Small intestine (tissue), 16 donors: Measurements from ENCODE around the gene MPP7. TPM values are rescaled to one million over a fixed set of nuclear protein-coding genes. Genes with fewer than 3 reads are reported as not detected.
"Not testable (repeated sequence)": the region's sequence is repeated elsewhere in the genome, so short reads cannot be mapped to it uniquely, and the experiment has no call there.

Experiments used
- DNase-seq, 2 donors: peaks; one replicate each; pipeline versions ENCODE4 v3.0.0 to v3.0.0-alpha.2; 2013
- FAIRE-seq: peaks from 2 replicates; lab custom pipeline; 2012; peaks lifted over from hg19 to GRCh38; lab: Jason Lieb, UNC
- H3K27ac ChIP-seq, 3 donors: one replicate each; pipeline ENCODE4 v1.5.1; 2013; ENCODE audit warnings: low read length in 2 of 3, mild to moderate bottlenecking in 2 of 3, control low read depth in 1 of 3, inconsistent platforms in 1 of 3, low read depth in 1 of 3, moderate library complexity in 1 of 3
- H3K27me3 ChIP-seq, 3 donors: one replicate each; pipeline ENCODE4 v1.6.1; 2013; ENCODE audit warnings: low read length in 3 of 3, inconsistent platforms in 1 of 3; ENCODE audit not compliant: control insufficient read depth in 3 of 3, insufficient read depth in 3 of 3
- H3K36me3 ChIP-seq, 3 donors: one replicate each; pipeline ENCODE4 v1.6.1; 2013; ENCODE audit warnings: low read length in 3 of 3, inconsistent platforms in 1 of 3, low read depth in 1 of 3, mild to moderate bottlenecking in 1 of 3, moderate library complexity in 1 of 3; ENCODE audit not compliant: control insufficient read depth in 3 of 3, insufficient read depth in 2 of 3
- H3K4me1 ChIP-seq, 3 donors: one replicate each; pipeline ENCODE4 v1.6.1; 2013; ENCODE audit warnings: low read length in 2 of 3, inconsistent platforms in 1 of 3, low read depth in 1 of 3, mild to moderate bottlenecking in 1 of 3, moderate library complexity in 1 of 3; ENCODE audit not compliant: control insufficient read depth in 3 of 3, insufficient read depth in 2 of 3
- H3K4me3 ChIP-seq, 3 donors: one replicate each; pipeline ENCODE4 v1.5.1; 2013; ENCODE audit warnings: low read length in 3 of 3, control low read depth in 1 of 3, inconsistent platforms in 1 of 3, low read depth in 1 of 3, mild to moderate bottlenecking in 1 of 3, moderate library complexity in 1 of 3
- H3K9me3 ChIP-seq, 2 donors: one replicate each; pipeline ENCODE4 v1.6.1; 2013; ENCODE audit warnings: low read depth in 1 of 2, low read length in 1 of 2; ENCODE audit not compliant: control insufficient read depth in 2 of 2, insufficient read depth in 1 of 2
- WGBS, 3 donors: extraction: QIAGEN DNeasy Blood & Tissue Kit; methylation state at CpG; one replicate each; pipeline ENCODE4 v1.1.7; 2013; 5-methylcytosine and 5-hydroxymethylcytosine counted together
- long read RNA-seq, 10 donors: transcript quantifications; one replicate each; lab custom pipeline, GENCODE V29; 2026
- polyA plus RNA-seq, 4 donors: library from polyadenylated mRNA; stranded (reverse) in 3 of 4; unstranded in 1 of 4; fragments of 200-250 nt in 3 of 4; fragments of 120-200 nt in 1 of 4; gene quantifications; one replicate each; pipeline versions ENCODE4 v1.2.1 to v1.2.3, GENCODE V29; 2013
- donor health status: healthy with polysubstance abuse.
- donor health status: control.
- donor health status: control.
- donor health status: Bipolar disorder and iron deficiency.
- donor health status: healthy.

Gene MPP7
- polyA plus RNA-seq, result 10 to 100 TPM in 1 of 4 donors, 1 to 10 TPM in 3; 4.3 to 14.6 (median 5.9) TPM
- long read RNA-seq, donor 1, result 0 reads
- long read RNA-seq, donor 2, result 0 reads
- long read RNA-seq, donor 3, result 0 reads
- long read RNA-seq, donor 4, result 0 reads
- long read RNA-seq, donor 5, result 0 reads
- long read RNA-seq, donor 6, result 0 reads
- long read RNA-seq, donor 7, result 0 reads
- long read RNA-seq, donor 8, result 0 reads
- long read RNA-seq, donor 9, result 0 reads
- long read RNA-seq, donor 10, result 0 reads

- Histone ChIP-seq H3K27ac (peak within 1 kb of the TSS; percentile 78 to 97 (median 88)), H3K4me1 (peaks cover 0 to 4% (median 2%) of the 10 kb centered on the region in 3 donors), H3K4me3 (peak within 1 kb of the TSS; percentile 72 to 92 (median 81)), H3K36me3 (no peaks in the 10 kb centered on the region), H3K9me3 (no peaks in the 10 kb centered on the region), H3K27me3 (no peaks in the 10 kb centered on the region)
- FAIRE-seq, result peak; percentile 15
- WGBS, 3 donors, result 1% methylated on average over 38 to 80 of the region's 80 CpGs
- DNase-seq, result peak; percentile 98 to 99
Measured at GRCh38 chr10:28302638-28303488, at the start of gene MPP7. MPP7 (minus strand) TSS chr10:28303064; CDS start chr10:28238604, 64,460 bp downstream.

GRCh38 chr10:28349892-28350291 is 47.0 kb upstream of the MPP7 start:
- peaks cover 0 to 4% (median 0%) of the 10 kb centered on the region in 3 donors for H3K4me1 ChIP-seq
- H3K27me3 ChIP-seq, result no peaks in the 10 kb centered on the region
- no peak overlapping the region for H3K4me3 ChIP-seq
- WGBS, 3 donors, result 36 to 80% (median 62%) methylated on average over 3 of the region's 3 CpGs
- H3K9me3 ChIP-seq, result peaks cover 0 to 8% of the 10 kb centered on the region in 2 donors
- no peak for DNase-seq
- no peaks in the 10 kb centered on the region for H3K36me3 ChIP-seq
- no peak for FAIRE-seq
- no peak overlapping the region for H3K27ac ChIP-seq

GRCh38 chr10:28343987-28344895 is 41.4 kb upstream of the MPP7 start:
- no peaks in the 10 kb centered on the region for H3K4me1 ChIP-seq
- FAIRE-seq (no peak), DNase-seq (no peak)
- no peaks in the 10 kb centered on the region for H3K27me3 ChIP-seq
- 73 to 90% (median 81%) methylated on average over 6 of the region's 6 CpGs for WGBS, 3 donors
- H3K9me3 ChIP-seq, result peaks cover 0 to 8% of the 10 kb centered on the region in 2 donors
- no peak overlapping the region for H3K4me3 ChIP-seq
- H3K36me3 ChIP-seq, result no peaks in the 10 kb centered on the region
- H3K27ac ChIP-seq, result no peak overlapping the region

DNA sequence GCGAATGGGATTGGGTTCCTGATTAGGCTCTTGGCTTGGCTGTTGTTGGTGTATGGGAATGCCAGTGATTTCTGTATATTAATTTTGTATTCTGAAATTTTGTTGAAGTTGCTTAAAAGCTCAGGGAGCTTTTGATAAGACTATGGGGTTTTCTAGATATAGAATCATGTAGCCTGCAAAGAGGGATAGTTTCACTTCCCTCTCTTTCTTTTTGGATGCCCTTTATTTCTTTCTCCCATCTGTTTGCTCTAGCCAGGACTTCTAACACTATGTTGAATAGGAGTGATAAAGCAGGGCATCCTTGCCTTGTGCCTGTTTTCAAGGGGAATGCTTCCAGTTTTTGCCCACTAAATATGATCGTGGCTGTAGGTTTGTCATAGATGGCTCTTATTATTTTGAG is 40.4 kb upstream of the MPP7 start:
- Histone ChIP-seq H3K36me3 (no peaks in the 10 kb centered on the region), H3K4me3 (no peak overlapping the region), H3K9me3 (peaks cover 0 to 8% of the 10 kb centered on the region in 2 donors), H3K4me1 (no peaks in the 10 kb centered on the region), H3K27ac (no peak overlapping the region), H3K27me3 (no peaks in the 10 kb centered on the region)
- DNase-seq, result no peak
- WGBS, 3 donors, result 90 to 95% (median 90%) methylated on average over 2 of the region's 2 CpGs
- no peak for FAIRE-seq

- not testable (repeated sequence) for H3K4me1 ChIP-seq, H3K4me3 ChIP-seq, DNase-seq, H3K27ac ChIP-seq, H3K36me3 ChIP-seq, H3K9me3 ChIP-seq, H3K27me3 ChIP-seq, FAIRE-seq
- whole genome bisulfite sequencing, 3 donors, result 92 to 97% (median 93%) methylated on average over 5 of the region's 5 CpGs
Measured at GRCh38 chr10:28341679-28342078, 38.8 kb upstream of the MPP7 start.

DNA sequence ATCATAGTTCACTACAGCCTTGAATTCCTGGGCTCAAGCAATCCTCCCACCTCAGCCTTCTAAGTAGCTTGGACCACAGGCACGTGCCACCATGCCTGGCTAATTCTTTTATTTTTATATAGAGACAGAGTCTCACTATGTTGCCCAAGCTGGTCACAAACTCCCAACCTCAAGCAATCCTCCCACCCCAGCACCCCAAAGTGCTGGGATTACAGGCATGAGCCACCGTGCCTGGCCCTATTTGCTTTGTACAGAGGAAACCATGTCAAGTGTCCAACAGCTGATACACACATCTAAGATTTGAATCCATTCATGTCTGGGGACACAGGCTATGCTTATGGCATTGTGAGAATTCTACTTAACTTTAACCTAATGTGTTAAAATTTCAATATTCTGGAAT is 29.9 kb upstream of the MPP7 start:
- DNase-seq, result no peak
- no peaks in the 10 kb centered on the region for H3K4me1 ChIP-seq
- WGBS, 3 donors, result 59 to 72% (median 72%) methylated on average over 2 of the region's 2 CpGs
- peak overlapping the region in 2 of 3 donors; percentile 64 to 89 for H3K27ac ChIP-seq
- no peaks in the 10 kb centered on the region for H3K27me3 ChIP-seq
- H3K9me3 ChIP-seq, result no peaks in the 10 kb centered on the region
- no peak for FAIRE-seq
- H3K4me3 ChIP-seq, result peak overlapping the region in 1 of 3 donors; percentile 15
- H3K36me3 ChIP-seq, result no peaks in the 10 kb centered on the region

DNA sequence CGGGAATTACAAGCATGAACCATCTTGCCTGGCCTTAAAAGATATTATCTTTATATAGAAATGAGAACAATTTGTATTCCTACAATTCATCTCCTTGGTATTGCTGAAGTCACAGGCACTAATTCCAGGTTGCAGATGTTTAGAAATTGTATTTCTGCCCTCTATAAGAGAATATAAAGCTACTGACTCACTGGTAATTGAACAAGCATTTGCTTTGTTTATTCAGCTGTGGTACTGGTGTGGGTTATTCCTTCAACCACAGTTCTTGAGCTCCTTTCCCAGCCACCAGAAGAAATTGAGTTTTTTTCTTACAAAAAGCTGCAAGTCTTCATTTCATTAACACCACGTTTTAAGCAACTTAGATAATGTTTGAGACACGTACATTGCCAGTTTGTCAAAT is 29.0 kb upstream of the MPP7 start:
- no peaks in the 10 kb centered on the region for H3K9me3 ChIP-seq
- no peaks in the 10 kb centered on the region for H3K36me3 ChIP-seq
- H3K27ac ChIP-seq, result peak overlapping the region in 1 of 3 donors; percentile 49
- H3K27me3 ChIP-seq, result no peaks in the 10 kb centered on the region
- FAIRE-seq, result no peak
- no peak for DNase-seq
- 52 to 66% (median 63%) methylated on average over 3 of the region's 3 CpGs for WGBS, 3 donors
- H3K4me1 ChIP-seq, result no peaks in the 10 kb centered on the region
- no peak overlapping the region for H3K4me3 ChIP-seq

DNA sequence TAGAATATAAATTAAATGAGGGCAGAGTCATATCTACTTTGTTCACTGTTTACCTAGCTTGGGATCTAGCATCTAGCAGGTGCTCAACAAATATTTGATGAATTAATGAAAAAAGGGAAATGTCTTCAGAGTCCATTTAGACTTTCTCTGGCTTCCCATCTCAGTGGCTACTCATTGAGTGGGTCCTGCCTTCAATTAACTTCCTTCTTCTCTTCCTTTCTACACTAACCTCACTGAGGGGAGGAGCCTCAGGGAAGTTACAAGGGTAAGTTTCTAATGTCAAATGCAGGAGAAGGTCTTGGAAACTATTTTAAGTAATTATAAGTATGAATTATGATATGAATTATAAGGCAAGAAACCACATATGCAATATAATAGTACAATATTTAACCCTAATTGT is 28.2 kb upstream of the MPP7 start:
- no peak for FAIRE-seq
- Histone ChIP-seq H3K4me3 (no peak overlapping the region), H3K27me3 (no peaks in the 10 kb centered on the region), H3K4me1 (no peaks in the 10 kb centered on the region), H3K36me3 (no peaks in the 10 kb centered on the region), H3K9me3 (no peaks in the 10 kb centered on the region), H3K27ac (no peak overlapping the region)
- peak in 1 of 2 donors; percentile 8 for DNase-seq
